H1 (cell line): ENCODE measurements around the gene LRRC27. TPM values are rescaled to one million over a fixed set of nuclear protein-coding genes. Genes with fewer than 3 reads are reported as not detected.

Source experiments
- CHD2 ChIP-seq: IDR thresholded peaks from 2 replicates; pipeline ENCODE4 v1.6.1; 2012; ENCODE audit warnings: low read length, improper control_type of control experiment
- CHD7 ChIP-seq: fragments of 300-600 bp; sonication (generic); IDR thresholded peaks from 2 replicates; pipeline ENCODE4 v1.7.1; 2012; ENCODE audit warnings: low read length, moderate library complexity, mild to moderate bottlenecking, inconsistent platforms; ENCODE audit not compliant: insufficient replicate concordance
- HDAC6 ChIP-seq: IDR thresholded peaks from one replicate; pipeline ENCODE4 v1.7.1; 2012; ENCODE audit warnings: low read depth, mild to moderate bottlenecking, inconsistent platforms, low read length, moderate library complexity
- NANOG ChIP-seq: IDR thresholded peaks from 2 replicates; pipeline ENCODE4 v1.6.1; 2011; ENCODE audit warnings: low read length, low read depth, mild to moderate bottlenecking, inconsistent platforms; ENCODE audit not compliant: insufficient read depth, poor library complexity, severe bottlenecking
- RFX5 ChIP-seq: IDR thresholded peaks from 2 replicates; pipeline ENCODE4 v1.6.1; 2011; ENCODE audit warnings: low read depth, low read length, improper control_type of control experiment, borderline replicate concordance
- SAP30 ChIP-seq: fragments of 300-600 bp; sonication (generic); IDR thresholded peaks from 2 replicates; pipeline ENCODE4 v1.7.1; 2012; ENCODE audit warnings: low read length, moderate library complexity, mild to moderate bottlenecking, inconsistent platforms; ENCODE audit not compliant: insufficient read depth, insufficient replicate concordance
- SIN3A ChIP-seq, 2 experiments: IDR thresholded peaks in 1 of 2; conservative IDR thresholded peaks in 1 of 2; 2 replicates each; pipeline ENCODE4 v1.6.1; 2011 to 2012; ENCODE audit warnings: low read length in 2 of 2, improper control_type of control experiment in 1 of 2, low read depth in 1 of 2, mild to moderate bottlenecking in 1 of 2
- SIRT6 ChIP-seq: IDR thresholded peaks from one replicate; pipeline ENCODE4 v1.7.1; 2012; ENCODE audit warnings: low read length, inconsistent platforms
- SIX5 ChIP-seq: IDR thresholded peaks from 2 replicates; pipeline ENCODE4 v1.6.1; 2011; ENCODE audit warnings: mild to moderate bottlenecking, low read depth, low read length
- TAF1 ChIP-seq: IDR thresholded peaks from 2 replicates; pipeline ENCODE4 v1.6.1; 2011; ENCODE audit warnings: mild to moderate bottlenecking, low read depth, low read length
- USF2 ChIP-seq: IDR thresholded peaks from 2 replicates; pipeline ENCODE4 v1.6.1; 2011; ENCODE audit warnings: low read length, improper control_type of control experiment
- polyA plus RNA-seq, 7 experiments: library from polyadenylated mRNA; depleted of rRNA in 3 of 7; stranded (reverse) in 5 of 7; unstranded in 2 of 7; fragments of >200 nt in 5 of 7; fragments of 200-250 nt in 2 of 7; gene quantifications; 1 replicate in 5 of 7; 2 replicates in 1 of 7; 4 replicates in 1 of 7; pipeline versions ENCODE4 v1.2.1 to v1.2.3, GENCODE V29; 2011 to 2013; ENCODE audit warnings: missing spikeins in 2 of 7, mixed read lengths in 2 of 7
- total RNA-seq: library from RNA; stranded (reverse); fragmentation: NEBNext Ultra II Directional; extraction: Animal tissue kit (Norgen Biotek cat#: 25700); gene quantifications from 2 replicates; pipeline ENCODE4 v1.2.1, GENCODE V29; 2021

The LRRC27 gene
- total and polyA plus RNA-seq, 2 of the 8 experiments (the other 6 are each of a cell fraction or from before 2014, with no cell fraction given), result 1.2 to 3.8 TPM

GRCh38 chr10:132383751-132384196 is 51.8 kb downstream of the LRRC27 start (continued):
- TF ChIP-seq CHD7, result no peak
- TF ChIP-seq SIN3A (conservative IDR thresholded peaks at IDR 0.05 in 1 of 2, IDR thresholded peaks at IDR 0.05 in 1 of 2; ENCODE audit: low read depth in 1 of 2, low read length in 2 of 2), result no peak
- TF ChIP-seq RFX5, result no peak
- no peak for TF ChIP-seq SAP30
- no peak for TF ChIP-seq HDAC6
- no peak for TF ChIP-seq NANOG
- no peak for TF ChIP-seq SIX5
- TF ChIP-seq CHD2, result no peak
- no peak for TF ChIP-seq TAF1
- TF ChIP-seq USF2, result no peak
- TF ChIP-seq SIRT6, result no peak
